Ovary (tissue), 9 donors: ENCODE results near the gene DHRS9. TPM values are rescaled to one million over a fixed set of nuclear protein-coding genes. Genes with fewer than 3 reads are reported as not detected.
A peak's percentile ranks its signal among the peaks of the same experiment; 100 is the strongest.

Source experiments
- DNase-seq, 5 donors: peaks; one replicate each; pipeline ENCODE4 v3.0.0-alpha.2; 2019 to 2020
- H3K27ac ChIP-seq, 2 donors: fragments of 200-600 bp; one replicate each; pipeline versions ENCODE4 v1.5.1 to v1.8.0; 2019 to 2022
- H3K27me3 ChIP-seq: fragments of 200-600 bp; one replicate; pipeline ENCODE4 v1.8.0; 2022
- H3K36me3 ChIP-seq: fragments of 200-600 bp; sonication (generic); one replicate; pipeline ENCODE4 v1.5.1; 2019
- H3K4me1 ChIP-seq: one replicate; pipeline ENCODE4 v1.8.1; 2013; ENCODE audit warnings: mild to moderate bottlenecking, moderate library complexity; ENCODE audit not compliant: insufficient read depth
- H3K4me3 ChIP-seq: fragments of 200-600 bp; sonication (generic); one replicate; pipeline ENCODE4 v1.5.1; 2017
- H3K9me3 ChIP-seq, 2 donors: fragments of 200-600 bp in 1 of 2; sonication (generic) in 1 of 2; one replicate each; pipeline versions ENCODE4 v1.5.1 to v1.8.1; 2013 to 2019; ENCODE audit warnings: mild to moderate bottlenecking in 1 of 2, moderate library complexity in 1 of 2
- CTCF ChIP-seq, 3 donors: fragments of 450-650 bp in 2 of 3; fragments of 200-600 bp in 1 of 3; IDR thresholded peaks; one replicate each; pipeline versions ENCODE4 v1.5.1 to v1.8.0; 2016 to 2022; ENCODE audit warnings: antibody characterized with exemption in 3 of 3, mild to moderate bottlenecking in 1 of 3
- EP300 ChIP-seq: sonication (generic); formaldehyde crosslinking; IDR thresholded peaks from one replicate; pipeline ENCODE4 v1.6.1; 2017; ENCODE audit warnings: antibody characterized with exemption
- POLR2A ChIP-seq: fragments of 450-650 bp; IDR thresholded peaks from one replicate; pipeline ENCODE4 v1.6.1; 2017; ENCODE audit warnings: antibody characterized with exemption, mild to moderate bottlenecking, moderate library complexity
- WGBS, 3 donors: extraction: QIAGEN DNeasy Blood & Tissue Kit in 1 of 3; methylation state at CpG; one replicate each; pipeline versions ENCODE4 v1.1.5 to v1.1.7; 2013 to 2017; 5-methylcytosine and 5-hydroxymethylcytosine counted together
- intact Hi-C, 4 donors: fragments of 100-400 bp; cut with DNase I; formaldehyde crosslinking; loops; one replicate each; pipeline versions ENCODE4 v1.11.0 to v1.15.1; 2022 to 2023
- polyA plus RNA-seq, 2 donors: library from polyadenylated mRNA; stranded (reverse); fragments of 200-250 nt in 1 of 2; fragments of 350-450 nt in 1 of 2; fragmentation: Illumina TruSeq in 1 of 2; extraction: RNeasy Lipid Tissue Mini Kit (QIAGEN cat#74804) in 1 of 2; gene quantifications; one replicate each; pipeline ENCODE4 v1.2.3, GENCODE V29; 2013 to 2014
- total RNA-seq, 7 donors: library from RNA; depleted of rRNA in 2 of 7; stranded (reverse); fragments of >200 nt in 2 of 7; fragmentation: NEBNext Ultra II Directional in 3 of 7; extraction: Animal tissue kit (Norgen Biotek cat#: 25700) in 3 of 7; gene quantifications; one replicate each; pipeline versions ENCODE4 v1.1.0 to v1.2.4, GENCODE V29; 2016 to 2023
- donor health status: DM: no; HTN: no; CAD: no; lungs with moderate emphysema.
- donor health status: DM: no; HTN: no; CAD: no.
- donor health status: Bipolar disorder and iron deficiency.
- donor health status: DM: yes; HTN: yes; CAD: no.
- donor health status: DM: no; HTN: no; CAD: no.
- donor health status: DM: yes; HTN: yes; CAD: no.

DHRS9 gene
- total and polyA plus RNA-seq, 9 donors = 0.23 to 19.5 (median 0.37) TPM; not detected in 1

- intact Hi-C loops = no loop called here
- TF ChIP-seq POLR2A (no peak), EP300 (no peak), CTCF (IDR thresholded peaks at IDR 0.05) (no peak)
- Histone ChIP-seq H3K27me3 (no peaks in the 10 kb centered on the region), H3K9me3 (no peaks in the 10 kb centered on the region), H3K36me3 (no peaks in the 10 kb centered on the region), H3K4me1 (no peaks in the 10 kb centered on the region), H3K4me3 (no peak overlapping the region), H3K27ac (no peak overlapping the region)
- DNase-seq = peak; percentile 18 to 56 (median 25)
- WGBS, 3 donors = 45 to 51% (median 50%) methylated on average over 21 of the region's 21 CpGs
Measured at GRCh38 chr2:169109502-169110409, 40.4 kb downstream of the DHRS9 start.

GRCh38 chr2:169110419-169110818 is 41.1 kb downstream of the DHRS9 start:
- Histone ChIP-seq H3K4me3 (no peak overlapping the region), H3K27ac (no peak overlapping the region), H3K4me1 (no peaks in the 10 kb centered on the region), H3K36me3 (no peaks in the 10 kb centered on the region), H3K27me3 (no peaks in the 10 kb centered on the region), H3K9me3 (no peaks in the 10 kb centered on the region)
- 75 to 87% (median 76%) methylated on average over 7 of the region's 7 CpGs for WGBS, 3 donors
- TF ChIP-seq POLR2A = no peak
- TF ChIP-seq EP300 = no peak
- TF ChIP-seq CTCF (IDR thresholded peaks at IDR 0.05) = no peak
- no peak for DNase-seq
- intact Hi-C loops = no loop called here

GRCh38 chr2:169110916-169111315 is 41.6 kb downstream of the DHRS9 start:
- DNase-seq = no peak
- Histone ChIP-seq H3K27me3 (no peaks in the 10 kb centered on the region), H3K27ac (no peak overlapping the region), H3K4me3 (no peak overlapping the region), H3K9me3 (no peaks in the 10 kb centered on the region), H3K36me3 (no peaks in the 10 kb centered on the region), H3K4me1 (no peaks in the 10 kb centered on the region)
- TF ChIP-seq EP300 (no peak), CTCF (IDR thresholded peaks at IDR 0.05) (no peak), POLR2A (no peak)
- intact Hi-C loops = no loop called here
- 48 to 59% (median 58%) methylated on average over 18 of the region's 18 CpGs for WGBS, 3 donors

GRCh38 chr2:169112841-169113240 is 43.5 kb downstream of the DHRS9 start:
- intact Hi-C loops = no loop called here
- no peak overlapping the region for H3K4me3 ChIP-seq
- no peaks in the 10 kb centered on the region for H3K4me1 ChIP-seq
- 78 to 91% (median 89%) methylated on average over 6 of the region's 6 CpGs for WGBS, 3 donors
- no peaks in the 10 kb centered on the region for H3K36me3 ChIP-seq
- no peaks in the 10 kb centered on the region for H3K27me3 ChIP-seq
- no peaks in the 10 kb centered on the region for H3K9me3 ChIP-seq
- no peak for DNase-seq
- H3K27ac ChIP-seq = no peak overlapping the region
- no peak for TF ChIP-seq CTCF (IDR thresholded peaks at IDR 0.05)
- no peak for TF ChIP-seq EP300
- no peak for TF ChIP-seq POLR2A
